GM23338 (cell line): ENCODE measurements around the gene PPP1R12C. TPM values are rescaled to one million over a fixed set of nuclear protein-coding genes. Genes with fewer than 3 reads are reported as not detected.

Experiments
- ATAC-seq: fragments of 200-7000 bp; cut with Tn5 transposase; 3 replicates; pipeline ENCODE4 v1.9.1; 2020
- DNase-seq: peaks from one replicate; pipeline ENCODE4 v3.0.0-alpha.2; 2015; ENCODE audit warnings: low spot score
- H2AFZ ChIP-seq: fragments of 200-600 bp; sonication (generic); 2 replicates; pipeline ENCODE4 v1.8.0; 2016; ENCODE audit warnings: antibody characterized with exemption, mild to moderate bottlenecking, moderate library complexity
- H3F3A ChIP-seq: fragments of 200-600 bp; sonication (generic); replicated peaks from 2 replicates; pipeline ENCODE4 v1.8.0; 2017; ENCODE audit warnings: antibody characterized with exemption, mixed run types, low read depth
- H3K27ac ChIP-seq: fragments of 200-600 bp; sonication (generic); 2 replicates; pipeline ENCODE4 v1.6.1; 2016; ENCODE audit warnings: low read depth
- H3K27me3 ChIP-seq: fragments of 200-600 bp; sonication (generic); 2 replicates; pipeline ENCODE4 v1.8.0; 2016; ENCODE audit warnings: mild to moderate bottlenecking, mixed run types, moderate library complexity; ENCODE audit not compliant: insufficient read depth
- H3K36me3 ChIP-seq: fragments of 200-600 bp; sonication (generic); 2 replicates; pipeline ENCODE4 v1.8.0; 2016; ENCODE audit warnings: mild to moderate bottlenecking; ENCODE audit not compliant: insufficient read depth
- H3K4me1 ChIP-seq: fragments of 200-600 bp; sonication (generic); 2 replicates; pipeline ENCODE4 v1.8.0; 2016; ENCODE audit warnings: mild to moderate bottlenecking, moderate library complexity; ENCODE audit not compliant: insufficient read depth
- H3K4me2 ChIP-seq: fragments of 200-600 bp; sonication (generic); 2 replicates; pipeline ENCODE4 v1.7.1; 2017; ENCODE audit warnings: mixed run types
- H3K4me3 ChIP-seq: fragments of 200-600 bp; sonication (generic); 2 replicates; pipeline ENCODE4 v1.6.1; 2016; ENCODE audit warnings: mixed run types
- H3K79me2 ChIP-seq: fragments of 200-600 bp; sonication (generic); replicated peaks from 2 replicates; pipeline ENCODE4 v1.8.0; 2017; ENCODE audit warnings: mild to moderate bottlenecking; ENCODE audit not compliant: insufficient read depth
- H3K9me2 ChIP-seq: fragments of 200-600 bp; sonication (generic); 2 replicates; pipeline ENCODE4 v1.8.0; 2017; ENCODE audit not compliant: insufficient read depth
- H4K20me1 ChIP-seq: fragments of 200-600 bp; sonication (generic); replicated peaks from 2 replicates; pipeline ENCODE4 v1.8.0; 2017; ENCODE audit warnings: mild to moderate bottlenecking; ENCODE audit not compliant: insufficient read depth
- H3K27ac Mint-ChIP-seq: 2 replicates; pipeline ENCODE4 v1.8.0; 2020; ENCODE audit warnings: inconsistent platforms, mild to moderate bottlenecking, moderate library complexity, mixed read lengths
- H3K27me3 Mint-ChIP-seq: 3 replicates; pipeline ENCODE4 v1.8.0; 2022; ENCODE audit warnings: low read depth, mild to moderate bottlenecking, moderate library complexity, mixed read lengths, inconsistent platforms; ENCODE audit not compliant: insufficient read depth, poor library complexity
- H3K36me3 Mint-ChIP-seq: 3 replicates; pipeline ENCODE4 v1.8.0; 2021; ENCODE audit warnings: low read depth, mild to moderate bottlenecking, inconsistent platforms, moderate library complexity, mixed read lengths
- H3K4me1 Mint-ChIP-seq: 3 replicates; pipeline ENCODE4 v1.8.0; 2020; ENCODE audit warnings: mild to moderate bottlenecking, inconsistent platforms, mixed read lengths
- H3K4me3 Mint-ChIP-seq: 3 replicates; pipeline ENCODE4 v1.8.0; 2021; ENCODE audit warnings: moderate library complexity, mild to moderate bottlenecking, inconsistent platforms, mixed read lengths
- H3K9me3 Mint-ChIP-seq: 3 replicates; pipeline ENCODE4 v1.8.0; 2020; ENCODE audit warnings: moderate library complexity, mild to moderate bottlenecking, inconsistent platforms, mixed read lengths
- CREB1 ChIP-seq: fragments of 250-450 bp; sonication (Bioruptor Pico); IDR thresholded peaks from 2 replicates; pipeline ENCODE4 v1.5.0; 2020; ENCODE audit warnings: low read depth, mild to moderate bottlenecking, moderate library complexity
- ETS1 ChIP-seq: IDR thresholded peaks from 2 replicates; pipeline ENCODE4 v1.6.1; 2016; ENCODE audit warnings: antibody characterized with exemption
- EZH2 ChIP-seq: fragments of 200-600 bp; sonication (generic); IDR thresholded peaks from one replicate; pipeline ENCODE4 v1.8.0; 2017; ENCODE audit warnings: antibody characterized with exemption, mild to moderate bottlenecking, low read depth; ENCODE audit not compliant: unreplicated experiment
- EZH2phosphoT487 ChIP-seq: fragments of 200-600 bp; sonication (generic); IDR thresholded peaks from one replicate; pipeline ENCODE4 v1.8.1; 2018; ENCODE audit warnings: antibody characterized with exemption; ENCODE audit not compliant: unreplicated experiment
- JUNB ChIP-seq: IDR thresholded peaks from one replicate; pipeline ENCODE4 v1.6.1; 2016; ENCODE audit warnings: antibody characterized with exemption; ENCODE audit not compliant: unreplicated experiment
- NANOG ChIP-seq: IDR thresholded peaks from 2 replicates; pipeline ENCODE4 v1.6.1; 2016; ENCODE audit warnings: antibody characterized with exemption, borderline replicate concordance
- POLR2AphosphoS5 ChIP-seq: IDR thresholded peaks from 2 replicates; pipeline ENCODE4 v1.6.1; 2016; ENCODE audit warnings: antibody characterized with exemption, low read depth
- REST ChIP-seq: IDR thresholded peaks from one replicate; pipeline ENCODE4 v1.6.1; 2018; ENCODE audit warnings: antibody characterized with exemption; ENCODE audit not compliant: unreplicated experiment
- STAT1 ChIP-seq: IDR thresholded peaks from one replicate; pipeline ENCODE4 v1.6.1; 2016; ENCODE audit warnings: antibody characterized with exemption; ENCODE audit not compliant: unreplicated experiment
- ZNF114 ChIP-seq: fragments of 250-450 bp; sonication (Bioruptor Pico); IDR thresholded peaks from 2 replicates; pipeline ENCODE4 v1.5.0; 2020; ENCODE audit warnings: mild to moderate bottlenecking, moderate library complexity
- ZNF331 ChIP-seq: fragments of 250-450 bp; sonication (Bioruptor Pico); IDR thresholded peaks from 2 replicates; pipeline ENCODE4 v1.5.0; 2020; ENCODE audit warnings: low read depth, mild to moderate bottlenecking, moderate library complexity
- ZNF462 ChIP-seq: fragments of 250-450 bp; sonication (Bioruptor Pico); IDR thresholded peaks from 2 replicates; pipeline ENCODE4 v1.5.0; 2020; ENCODE audit warnings: mild to moderate bottlenecking, moderate library complexity
- polyA plus RNA-seq: library from polyadenylated mRNA; unstranded; fragments of >200 nt; fragmentation: Nextera tagmentation; extraction: Ambion mirVana; gene quantifications from 2 replicates; pipeline ENCODE4 v1.2.1, GENCODE V29; 2016
- total RNA-seq: library from RNA; depleted of rRNA; stranded (reverse); fragments of >200 nt; shearing (Covaris generic); gene quantifications from 2 replicates; pipeline ENCODE4 v1.2.3, GENCODE V29; 2014

Gene PPP1R12C
- total and polyA plus RNA-seq, 2 experiments from 2014 or later: 33.2 to 83.9 TPM

- TF ChIP-seq ZNF114 (CRISPR knock-in tag): no peak
- no peak for TF ChIP-seq NANOG
- TF ChIP-seq ZNF331 (CRISPR knock-in tag): no peak
- TF ChIP-seq STAT1: no peak
- no peak for TF ChIP-seq ETS1
These were observed 73.2 kb downstream of the PPP1R12C start (continued) for GRCh38 chr19:55044286-55044685.

- H2AFZ ChIP-seq: no peak overlapping the region
- H3K36me3 Mint-ChIP-seq: peaks cover 40% of the 10 kb centered on the region
- no peaks in the 10 kb centered on the region for H3K9me3 Mint-ChIP-seq
- peaks cover 27% of the 10 kb centered on the region; the same call in 1 of the 2 replicates for H3K79me2 ChIP-seq
- no peak overlapping the region for H3K27ac Mint-ChIP-seq
- no peaks in the 10 kb centered on the region for H3F3A ChIP-seq
- no peak overlapping the region for H3K4me3 ChIP-seq
- H4K20me1 ChIP-seq: peaks cover 21% of the 10 kb centered on the region; the same call in 1 of the 2 replicates
- ATAC-seq: no peak
- H3K27ac ChIP-seq: no peak overlapping the region
- no peaks in the 10 kb centered on the region for H3K9me2 ChIP-seq
- H3K4me1 Mint-ChIP-seq: no peaks in the 10 kb centered on the region
- H3K27me3 Mint-ChIP-seq: peaks cover 6% of the 10 kb centered on the region
- H3K4me1 ChIP-seq: no peaks in the 10 kb centered on the region
- no peak overlapping the region for H3K4me2 ChIP-seq
- no peak overlapping the region for H3K4me3 Mint-ChIP-seq
- H3K36me3 ChIP-seq: 0 out of 2 replicates have a peak, but pooled peaks cover under 1% of the 10 kb centered on the region
- no peaks in the 10 kb centered on the region for H3K27me3 ChIP-seq
- DNase-seq: no peak
- TF ChIP-seq ETS1 (no peak), ZNF331 (CRISPR knock-in tag) (no peak), STAT1 (no peak), CREB1 (CRISPR knock-in tag) (no peak), ZNF462 (no peak), REST (no peak), ZNF114 (CRISPR knock-in tag) (no peak), EZH2phosphoT487 (no peak), JUNB (no peak), EZH2 (no peak), POLR2AphosphoS5 (no peak)
These were observed 74.7 kb downstream of the PPP1R12C start for GRCh38 chr19:55042688-55043087.
